ENCODE data around the gene CHCHD3. TPM values are rescaled to one million over a fixed set of nuclear protein-coding genes. Genes with fewer than 3 reads are reported as not detected.

Gene CHCHD3
- total RNA-seq, 1 experiment from 2014 or later = 192 TPM

- no peak for DNase-seq
- Histone ChIP-seq H3K27ac (no peak overlapping the region), H3K36me3 (no peaks in the 10 kb centered on the region), H3K9me3 (replicated peaks) (no peaks in the 10 kb centered on the region), H3K27me3 (no peaks in the 10 kb centered on the region), H3K4me3 (no peak overlapping the region), H3K4me1 (peaks cover 14% of the 10 kb centered on the region)
Observed at GRCh38 chr7:132752431-132752830, 329.5 kb downstream of the CHCHD3 start.

- DNase-seq = no peak
- Histone ChIP-seq H3K4me1 (0 out of 2 replicates have a peak, but pooled peaks cover 4% of the 10 kb centered on the region), H3K4me3 (no peak overlapping the region), H3K9me3 (replicated peaks) (no peaks in the 10 kb centered on the region), H3K36me3 (no peaks in the 10 kb centered on the region), H3K27ac (no peak overlapping the region), H3K27me3 (no peaks in the 10 kb centered on the region)
Observed at GRCh38 chr7:132751244-132751647, 330.6 kb downstream of the CHCHD3 start.

GRCh38 chr7:132750530-132751217 is 331.2 kb downstream of the CHCHD3 start:
- no peak overlapping the region for H3K4me3 ChIP-seq
- H3K9me3 ChIP-seq (replicated peaks) = no peaks in the 10 kb centered on the region
- DNase-seq = no peak

GRCh38 chr7:132750096-132750495 is 331.8 kb downstream of the CHCHD3 start:
- Histone ChIP-seq H3K27me3 (no peaks in the 10 kb centered on the region), H3K9me3 (replicated peaks) (no peaks in the 10 kb centered on the region), H3K4me1 (0 out of 2 replicates have a peak, but pooled peaks cover 2% of the 10 kb centered on the region), H3K4me3 (no peak overlapping the region), H3K27ac (no peak overlapping the region), H3K36me3 (no peaks in the 10 kb centered on the region)
- peak; percentile 35 to 50 for DNase-seq

More at GRCh38 chr7:132750530-132751217, 331.2 kb downstream of the CHCHD3 start:
- Histone ChIP-seq H3K4me1 (0 out of 2 replicates have a peak, but pooled peaks cover 2% of the 10 kb centered on the region), H3K36me3 (no peaks in the 10 kb centered on the region), H3K27ac (no peak overlapping the region), H3K27me3 (no peaks in the 10 kb centered on the region)

GRCh38 chr7:132745510-132745909 is 336.4 kb downstream of the CHCHD3 start:
- Histone ChIP-seq H3K4me3 (no peak overlapping the region), H3K9me3 (replicated peaks) (0 out of 2 replicates have a peak, but pooled peaks cover 7% of the 10 kb centered on the region), H3K36me3 (no peaks in the 10 kb centered on the region), H3K4me1 (0 out of 2 replicates have a peak, but pooled peaks cover 2% of the 10 kb centered on the region), H3K27ac (no peak overlapping the region), H3K27me3 (no peaks in the 10 kb centered on the region)
- no peak for DNase-seq

- no peaks in the 10 kb centered on the region for H3K27me3 ChIP-seq
- DNase-seq = no peak
Observed at GRCh38 chr7:132743974-132744373, 337.9 kb downstream of the CHCHD3 start.

GRCh38 chr7:132742189-132742612 is 339.7 kb downstream of the CHCHD3 start:
- no peak overlapping the region for H3K4me3 ChIP-seq
- peaks cover 6% of the 10 kb centered on the region; the same call in 1 of the 2 replicates for H3K4me1 ChIP-seq
- H3K27me3 ChIP-seq = no peaks in the 10 kb centered on the region
- DNase-seq = no peak
- H3K9me3 ChIP-seq (replicated peaks) = 0 out of 2 replicates have a peak, but pooled peaks cover 7% of the 10 kb centered on the region
- H3K36me3 ChIP-seq = no peaks in the 10 kb centered on the region
- H3K27ac ChIP-seq = no peak overlapping the region

More at GRCh38 chr7:132743974-132744373, 337.9 kb downstream of the CHCHD3 start:
- Histone ChIP-seq H3K9me3 (replicated peaks) (0 out of 2 replicates have a peak, but pooled peaks cover 7% of the 10 kb centered on the region), H3K4me1 (peaks cover 6% of the 10 kb centered on the region; the same call in 1 of the 2 replicates), H3K27ac (no peak overlapping the region), H3K4me3 (no peak overlapping the region), H3K36me3 (no peaks in the 10 kb centered on the region)

GRCh38 chr7:132740176-132740575 is 341.7 kb downstream of the CHCHD3 start:
- H3K4me1 ChIP-seq = peaks cover 6% of the 10 kb centered on the region; the same call in 1 of the 2 replicates
- no peaks in the 10 kb centered on the region for H3K27me3 ChIP-seq
- no peak overlapping the region for H3K27ac ChIP-seq
- 0 out of 2 replicates have a peak, but pooled peaks cover 7% of the 10 kb centered on the region for H3K9me3 ChIP-seq (replicated peaks)
- no peak for DNase-seq
- H3K36me3 ChIP-seq = no peaks in the 10 kb centered on the region
- no peak overlapping the region for H3K4me3 ChIP-seq

- H3K27ac ChIP-seq = no peak overlapping the region
- DNase-seq = no peak
- H3K4me1 ChIP-seq = peaks cover 6% of the 10 kb centered on the region; the same call in 1 of the 2 replicates
- H3K9me3 ChIP-seq (replicated peaks) = 0 out of 2 replicates have a peak, but pooled peaks cover 7% of the 10 kb centered on the region
- no peaks in the 10 kb centered on the region for H3K27me3 ChIP-seq
- no peak overlapping the region for H3K4me3 ChIP-seq
- H3K36me3 ChIP-seq = no peaks in the 10 kb centered on the region
Observed at GRCh38 chr7:132739271-132739955, 342.5 kb downstream of the CHCHD3 start.

GRCh38 chr7:132738254-132738653 is 343.6 kb downstream of the CHCHD3 start:
- H3K9me3 ChIP-seq (replicated peaks) = no peaks in the 10 kb centered on the region
- no peaks in the 10 kb centered on the region for H3K36me3 ChIP-seq
- H3K4me1 ChIP-seq = peaks cover 6% of the 10 kb centered on the region; the same call in 1 of the 2 replicates
- no peak overlapping the region for H3K27ac ChIP-seq
- no peak overlapping the region for H3K4me3 ChIP-seq
- DNase-seq = no peak
- H3K27me3 ChIP-seq = no peaks in the 10 kb centered on the region

- Histone ChIP-seq H3K36me3 (no peaks in the 10 kb centered on the region), H3K4me1 (peaks cover 6% of the 10 kb centered on the region; the same call in 1 of the 2 replicates), H3K27me3 (no peaks in the 10 kb centered on the region), H3K4me3 (no peak overlapping the region), H3K27ac (no peak overlapping the region), H3K9me3 (replicated peaks) (no peaks in the 10 kb centered on the region)
- no peak for DNase-seq
Observed at GRCh38 chr7:132735476-132735875, 346.4 kb downstream of the CHCHD3 start.

Other genes with a start within 250 kb of the CHCHD3 start
- gene EXOC4, start 171.0 kb upstream of the CHCHD3 start, total RNA-seq (2014; rRNA removed; shearing (Covaris generic)) = 51.2 and 62.4 TPM in 2 replicates

Data from SJCRH30 (cell line).